Brain microvascular endothelial cell (primary cell): ENCODE data around the gene ASAH2.

ENCODE experiments used
- DNase-seq: peaks from one replicate; pipeline ENCODE4 v3.0.0-alpha.2; 2020
- H3K27ac ChIP-seq: fragments of 250-450 bp; sonication (Bioruptor Pico); 2 replicates; pipeline ENCODE4 v1.5.1; 2020; ENCODE audit warnings: mild to moderate bottlenecking, moderate library complexity
- H3K27me3 ChIP-seq: fragments of 250-450 bp; sonication (Bioruptor Pico); replicated peaks from 2 replicates; pipeline ENCODE4 v1.5.1; 2020; ENCODE audit warnings: mild to moderate bottlenecking
- H3K36me3 ChIP-seq: fragments of 250-450 bp; sonication (Bioruptor Pico); replicated peaks from 2 replicates; pipeline ENCODE4 v1.5.1; 2020; ENCODE audit warnings: mild to moderate bottlenecking
- H3K4me3 ChIP-seq: 2 replicates; pipeline ENCODE4 v1.5.1; 2011; ENCODE audit warnings: low read depth, mild to moderate bottlenecking, control low read depth, low read length, moderate library complexity
- in situ Hi-C: cut with HindIII; loops from 2 replicates; pipeline ENCODE4 v1.10.0; 2017; ENCODE audit warnings: low sequenced_read_pairs, low pct_ligation_motif_present
- TF ChIP-seq, protein P1 (sequence below): IDR thresholded peaks from 2 replicates; pipeline ENCODE4 v1.5.1; 2011; ENCODE audit warnings: low read depth, mild to moderate bottlenecking, moderate library complexity, low read length, control low read depth, inconsistent platforms; ENCODE audit errors: missing control alignments

Gene ASAH2

GRCh38 chr10:50251394-50251793 is at the start of gene ASAH2:
TSS of gene ASAH2 (minus strand) at chr10:50251516. CDS start at chr10:50248610, 2,906 bp downstream.
- H3K36me3 ChIP-seq = no peaks in the 10 kb centered on the region
- H3K4me3 ChIP-seq = no peak within 1 kb of the TSS
- TF ChIP-seq, protein P1, sequence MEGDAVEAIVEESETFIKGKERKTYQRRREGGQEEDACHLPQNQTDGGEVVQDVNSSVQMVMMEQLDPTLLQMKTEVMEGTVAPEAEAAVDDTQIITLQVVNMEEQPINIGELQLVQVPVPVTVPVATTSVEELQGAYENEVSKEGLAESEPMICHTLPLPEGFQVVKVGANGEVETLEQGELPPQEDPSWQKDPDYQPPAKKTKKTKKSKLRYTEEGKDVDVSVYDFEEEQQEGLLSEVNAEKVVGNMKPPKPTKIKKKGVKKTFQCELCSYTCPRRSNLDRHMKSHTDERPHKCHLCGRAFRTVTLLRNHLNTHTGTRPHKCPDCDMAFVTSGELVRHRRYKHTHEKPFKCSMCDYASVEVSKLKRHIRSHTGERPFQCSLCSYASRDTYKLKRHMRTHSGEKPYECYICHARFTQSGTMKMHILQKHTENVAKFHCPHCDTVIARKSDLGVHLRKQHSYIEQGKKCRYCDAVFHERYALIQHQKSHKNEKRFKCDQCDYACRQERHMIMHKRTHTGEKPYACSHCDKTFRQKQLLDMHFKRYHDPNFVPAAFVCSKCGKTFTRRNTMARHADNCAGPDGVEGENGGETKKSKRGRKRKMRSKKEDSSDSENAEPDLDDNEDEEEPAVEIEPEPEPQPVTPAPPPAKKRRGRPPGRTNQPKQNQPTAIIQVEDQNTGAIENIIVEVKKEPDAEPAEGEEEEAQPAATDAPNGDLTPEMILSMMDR = no peak
- DNase-seq = no peak
- H3K27me3 ChIP-seq = peaks cover 36% of the 10 kb centered on the region
- H3K27ac ChIP-seq = no peak within 1 kb of the TSS
- in situ Hi-C loops = no loop called here

DNA sequence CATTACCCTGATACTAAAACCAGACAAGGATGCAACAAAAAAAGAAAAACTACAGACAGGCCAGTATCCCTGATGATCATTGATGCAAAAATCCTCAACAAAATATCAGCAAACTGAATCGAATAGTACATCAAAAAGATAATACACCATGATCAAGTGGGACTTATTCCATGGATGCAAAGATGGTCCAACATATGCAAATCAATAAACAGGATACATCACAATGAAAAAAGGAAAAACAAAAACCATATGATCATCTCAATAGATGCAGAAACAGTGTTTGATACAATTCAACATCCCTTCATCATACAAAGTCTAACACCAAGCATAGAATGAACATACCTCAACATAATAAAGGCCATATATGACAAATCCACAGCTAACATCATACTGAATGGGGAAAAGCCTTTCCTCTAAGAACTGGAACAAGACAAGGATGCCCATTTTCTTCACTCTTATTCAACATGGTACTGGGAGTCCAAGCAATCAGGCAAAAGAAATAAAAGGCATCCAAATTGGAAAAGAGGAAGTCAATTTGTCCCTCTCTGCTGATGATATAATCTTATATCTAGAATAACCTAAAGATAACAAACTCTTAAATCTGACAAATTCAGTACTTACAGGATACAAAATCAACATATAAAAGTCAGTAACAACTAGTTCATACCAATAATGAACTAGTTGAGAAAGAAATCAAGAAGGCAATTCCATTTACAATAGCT is 48.8 kb upstream of the ASAH2 start:
- H3K36me3 ChIP-seq = no peaks in the 10 kb centered on the region

DNA sequence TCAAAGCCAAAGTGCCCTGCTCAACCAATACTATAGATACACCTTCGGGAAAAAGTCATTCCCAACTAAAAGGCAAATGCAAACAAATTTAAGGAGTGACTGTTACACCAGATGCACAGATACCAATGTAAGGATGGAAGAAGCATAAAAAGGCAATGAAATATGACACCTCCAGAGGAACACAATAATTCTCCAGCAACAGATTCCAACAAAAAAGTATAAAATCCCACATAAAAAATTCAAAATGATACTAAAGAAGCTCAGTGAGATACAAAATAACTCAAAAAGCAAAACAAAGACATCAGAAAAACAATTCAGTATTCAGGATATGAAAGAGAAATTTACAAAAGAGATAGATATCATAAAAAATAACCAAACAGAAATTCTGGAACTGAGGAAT is 44.1 kb upstream of the ASAH2 start:
- in situ Hi-C loops = no loop called here
- H3K27me3 ChIP-seq = no peaks in the 10 kb centered on the region
- no peak for DNase-seq
- H3K36me3 ChIP-seq = no peaks in the 10 kb centered on the region
- H3K4me3 ChIP-seq = no peak overlapping the region
- TF ChIP-seq, protein P1 = no peak
- no peak overlapping the region for H3K27ac ChIP-seq

More for the DNA sequence above, 48.8 kb upstream of the ASAH2 start:
- no peak overlapping the region for H3K4me3 ChIP-seq
- TF ChIP-seq, protein P1 = no peak
- H3K27ac ChIP-seq = no peak overlapping the region
- in situ Hi-C loops = no loop called here
- no peak for DNase-seq
- no peaks in the 10 kb centered on the region for H3K27me3 ChIP-seq

GRCh38 chr10:50294582-50294981 is 43.3 kb upstream of the ASAH2 start:
- in situ Hi-C loops = no loop called here
- no peaks in the 10 kb centered on the region for H3K36me3 ChIP-seq
- H3K4me3 ChIP-seq = no peak overlapping the region
- no peak overlapping the region for H3K27ac ChIP-seq
- DNase-seq = no peak
- TF ChIP-seq, protein P1 = no peak
- H3K27me3 ChIP-seq = no peaks in the 10 kb centered on the region

DNA sequence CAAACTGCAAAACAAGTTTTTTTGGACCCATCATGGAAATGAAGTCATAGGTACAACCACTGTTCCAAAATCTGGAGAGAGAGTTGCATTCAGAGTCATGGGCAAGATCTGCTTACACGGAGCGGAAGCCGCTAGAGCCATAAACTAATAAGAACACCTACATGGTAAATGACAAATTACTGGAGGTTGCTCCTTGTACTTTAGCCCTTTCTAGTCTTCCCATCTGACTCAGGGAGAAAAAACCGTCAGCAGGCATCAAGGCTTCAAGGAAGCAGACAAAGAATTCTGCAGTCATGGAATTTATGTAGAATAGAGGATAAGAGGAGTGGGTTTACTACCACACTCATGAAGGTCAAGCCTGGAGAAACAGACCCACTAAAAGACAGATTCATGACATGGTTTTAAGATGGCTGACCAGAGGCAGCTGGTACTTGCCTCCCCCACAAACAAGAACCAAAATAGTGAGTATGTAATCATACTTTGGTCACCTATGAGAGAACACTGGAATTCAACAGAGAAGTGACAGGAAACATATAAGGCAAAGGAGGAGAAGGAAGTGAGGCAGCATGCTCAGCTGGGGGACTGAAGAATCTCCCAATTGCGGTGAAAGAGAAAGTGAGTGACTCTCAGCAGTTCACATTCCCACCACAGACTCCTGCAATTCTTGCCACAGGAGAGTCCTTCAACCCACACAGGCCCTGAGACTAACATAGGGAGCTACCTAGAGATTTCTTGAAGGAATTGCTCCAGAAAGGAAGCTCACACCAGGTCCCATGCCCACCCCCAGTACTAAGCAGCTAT is 42.4 kb upstream of the ASAH2 start:
- Histone ChIP-seq H3K36me3 (no peaks in the 10 kb centered on the region), H3K4me3 (no peak overlapping the region), H3K27me3 (no peaks in the 10 kb centered on the region), H3K27ac (no peak overlapping the region)
- no peak for DNase-seq
- in situ Hi-C loops = no loop called here
- TF ChIP-seq, protein P1 = no peak
